IMR-90 (cell line): ENCODE measurements around the gene C10orf105. TPM values are rescaled to one million over a fixed set of nuclear protein-coding genes. Genes with fewer than 3 reads are reported as not detected.

Experiments
- ATAC-seq: fragments of 200-7000 bp; cut with Tn5 transposase; 2 replicates; pipeline ENCODE4 v1.9.1; 2020; ENCODE audit warnings: low read depth, mild to moderate bottlenecking, moderate library complexity
- BruUV-seq: library from RNA; stranded (reverse); fragments of 400-500 nt; replicated peaks from 2 replicates; lab custom pipeline; 2021; lab: Mats Ljungman, UMichigan
- CTCF ChIA-PET: fragments of 300-600 bp; formaldehyde crosslinking; extraction: SDS; loops from one replicate; lab custom pipeline; 2021; ENCODE audit warnings: antibody characterized with exemption; lab: Yijun Ruan, JAX
- POLR2A ChIA-PET: fragments of 300-600 bp; sonication (Branson Sonifier 250); formaldehyde crosslinking; loops from one replicate; lab custom pipeline; 2022; ENCODE audit warnings: antibody characterized with exemption; ENCODE audit not compliant: unreplicated experiment; lab: Charles Lee
- DNase-seq: peaks from one replicate; pipeline ENCODE4 v3.0.0; 2013
- H2AFZ ChIP-seq: replicated peaks from 2 replicates; pipeline ENCODE3; 2013; ENCODE audit warnings: low read length, mild to moderate bottlenecking; ENCODE audit not compliant: poor library complexity
- H2AK5ac ChIP-seq: 2 replicates; pipeline ENCODE4 v1.6.1; 2013; ENCODE audit warnings: low read depth, low read length, inconsistent platforms
- H2AK9ac ChIP-seq: replicated peaks from 2 replicates; pipeline ENCODE3; 2013; ENCODE audit warnings: mild to moderate bottlenecking, low read depth, low read length, moderate library complexity; ENCODE audit not compliant: poor library complexity
- H2BK120ac ChIP-seq: 2 replicates; pipeline ENCODE4 v1.6.1; 2013; ENCODE audit warnings: low read depth, low read length, inconsistent platforms
- H2BK15ac ChIP-seq: 3 replicates; pipeline ENCODE4 v1.6.1; 2013; ENCODE audit warnings: low read depth, low read length, inconsistent platforms
- H2BK20ac ChIP-seq: 2 replicates; pipeline ENCODE4 v1.6.1; 2013; ENCODE audit warnings: low read depth, mild to moderate bottlenecking, inconsistent platforms, low read length, moderate library complexity
- H2BK5ac ChIP-seq: 2 replicates; pipeline ENCODE4 v1.6.1; 2013; ENCODE audit warnings: mild to moderate bottlenecking, low read depth, low read length, inconsistent platforms; ENCODE audit not compliant: poor library complexity, severe bottlenecking
- H3K14ac ChIP-seq: replicated peaks from 2 replicates; pipeline ENCODE4 v1.6.1; 2013; ENCODE audit warnings: low read depth, low read length, inconsistent platforms
- H3K18ac ChIP-seq: 2 replicates; pipeline ENCODE4 v1.6.1; 2013; ENCODE audit warnings: low read depth, low read length, control low read depth
- H3K23ac ChIP-seq: 2 replicates; pipeline ENCODE4 v1.6.1; 2013; ENCODE audit warnings: low read depth, low read length, inconsistent platforms
- H3K27ac ChIP-seq: 2 replicates; pipeline ENCODE4 v1.5.1; 2013; ENCODE audit warnings: mild to moderate bottlenecking, control low read depth, low read length; ENCODE audit not compliant: insufficient read depth
- H3K27me3 ChIP-seq: 2 replicates; pipeline ENCODE4 v1.6.1; 2013; ENCODE audit warnings: low read length; ENCODE audit not compliant: control insufficient read depth, insufficient read depth
- H3K36me3 ChIP-seq: 2 replicates; pipeline ENCODE4 v1.6.1; 2013; ENCODE audit warnings: low read length, mixed read lengths; ENCODE audit not compliant: control insufficient read depth, insufficient read depth
- H3K4ac ChIP-seq: 2 replicates; pipeline ENCODE4 v1.6.1; 2013; ENCODE audit warnings: low read depth, low read length, inconsistent platforms
- H3K4me1 ChIP-seq: 2 replicates; pipeline ENCODE4 v1.6.1; 2013; ENCODE audit warnings: low read length, mixed read lengths; ENCODE audit not compliant: control insufficient read depth, insufficient read depth
- H3K4me2 ChIP-seq: 2 replicates; pipeline ENCODE4 v1.6.1; 2013; ENCODE audit warnings: low read depth, mild to moderate bottlenecking, control low read depth, low read length, moderate library complexity
- H3K4me3 ChIP-seq: 2 replicates; pipeline ENCODE4 v1.5.1; 2013; ENCODE audit warnings: low read depth, mild to moderate bottlenecking, control low read depth, low read length, moderate library complexity; ENCODE audit not compliant: insufficient read depth
- H3K56ac ChIP-seq: 2 replicates; pipeline ENCODE4 v1.6.1; 2013; ENCODE audit warnings: low read length, inconsistent platforms; ENCODE audit not compliant: insufficient read depth; ENCODE audit errors: extremely low read depth
- H3K79me1 ChIP-seq, 2 experiments: 2 replicates each; pipeline ENCODE4 v1.6.1; 2013; ENCODE audit warnings: low read length in 2 of 2, inconsistent platforms in 1 of 2, low read depth in 1 of 2
- H3K9ac ChIP-seq: 2 replicates; pipeline ENCODE4 v1.6.1; 2013; ENCODE audit warnings: low read depth, low read length, control low read depth
- H3K9me1 ChIP-seq: 2 replicates; pipeline ENCODE4 v1.6.1; 2013; ENCODE audit warnings: low read length, inconsistent platforms; ENCODE audit not compliant: insufficient read depth
- H3K9me3 ChIP-seq: 2 replicates; pipeline ENCODE4 v1.6.1; 2013; ENCODE audit warnings: low read length; ENCODE audit not compliant: control insufficient read depth, insufficient read depth
- H4K20me1 ChIP-seq: 2 replicates; pipeline ENCODE4 v1.6.1; 2013; ENCODE audit warnings: low read length, inconsistent platforms; ENCODE audit not compliant: insufficient read depth
- H4K5ac ChIP-seq: 2 replicates; pipeline ENCODE4 v1.6.1; 2013; ENCODE audit warnings: mild to moderate bottlenecking, low read depth, low read length, control low read depth
- H4K8ac ChIP-seq, 2 experiments: 2 replicates each; pipeline ENCODE4 v1.6.1; 2013; ENCODE audit warnings: low read depth in 2 of 2, low read length in 2 of 2, control low read depth in 1 of 2, inconsistent platforms in 1 of 2
- H4K91ac ChIP-seq: 2 replicates; pipeline ENCODE4 v1.6.1; 2013; ENCODE audit warnings: low read depth, low read length, inconsistent platforms; ENCODE audit not compliant: insufficient read depth
- BHLHE40 ChIP-seq: fragments of 150-350 bp; IDR thresholded peaks from 2 replicates; pipeline ENCODE4 v1.6.1; 2016; ENCODE audit warnings: mild to moderate bottlenecking, low read depth, low read length
- CEBPB ChIP-seq: IDR thresholded peaks from 2 replicates; pipeline ENCODE4 v1.6.1; 2012; ENCODE audit warnings: low read depth, low read length, improper control_type of control experiment
- CHD1 ChIP-seq: IDR thresholded peaks from 2 replicates; pipeline ENCODE4 v1.6.1; 2012; ENCODE audit warnings: low read depth, low read length, improper control_type of control experiment
- FOS ChIP-seq: fragments of 150-350 bp; IDR thresholded peaks from 2 replicates; pipeline ENCODE4 v1.6.1; 2016; ENCODE audit warnings: low read depth, low read length
- MAFK ChIP-seq: IDR thresholded peaks from 2 replicates; pipeline ENCODE4 v1.6.1; 2012; ENCODE audit warnings: low read depth, low read length, improper control_type of control experiment
- MAZ ChIP-seq: IDR thresholded peaks from 2 replicates; pipeline ENCODE4 v1.6.1; 2012; ENCODE audit warnings: low read depth, mild to moderate bottlenecking, low read length, improper control_type of control experiment, moderate library complexity, borderline replicate concordance
- MXI1 ChIP-seq: IDR thresholded peaks from 2 replicates; pipeline ENCODE4 v1.6.1; 2012; ENCODE audit warnings: low read depth, mild to moderate bottlenecking, low read length, moderate library complexity, borderline replicate concordance
- NFE2L2 ChIP-seq: fragments of 150-350 bp; IDR thresholded peaks from 2 replicates; pipeline ENCODE4 v1.6.1; 2016; ENCODE audit warnings: low read depth, mild to moderate bottlenecking, low read length
- POLR2A ChIP-seq: IDR thresholded peaks from 2 replicates; pipeline ENCODE4 v1.6.1; 2012; ENCODE audit warnings: mild to moderate bottlenecking, low read depth, low read length
- RAD21 ChIP-seq: IDR thresholded peaks from 2 replicates; pipeline ENCODE4 v1.6.1; 2012; ENCODE audit warnings: low read length, improper control_type of control experiment
- RCOR1 ChIP-seq: IDR thresholded peaks from 2 replicates; pipeline ENCODE4 v1.6.1; 2012; ENCODE audit warnings: mild to moderate bottlenecking, low read length, improper control_type of control experiment; ENCODE audit not compliant: insufficient replicate concordance
- RFX5 ChIP-seq: IDR thresholded peaks from 2 replicates; pipeline ENCODE4 v1.8.0; 2012; ENCODE audit warnings: low read depth, mild to moderate bottlenecking, low read length, moderate library complexity
- SMC3 ChIP-seq: fragments of 150-350 bp; IDR thresholded peaks from 2 replicates; pipeline ENCODE4 v1.6.1; 2016; ENCODE audit warnings: low read depth, mild to moderate bottlenecking, antibody characterized with exemption, low read length, moderate library complexity
- WGBS, 2 experiments: methylation state at CpG; one replicate each; pipeline versions ENCODE4 v1.1.5 to v1.1.7; 2013; ENCODE audit warnings: missing lambda C conversion rate in 2 of 2; ENCODE audit not compliant: insufficient read length in 1 of 2; ENCODE audit errors: extremely low coverage in 2 of 2; 5-methylcytosine and 5-hydroxymethylcytosine counted together
- dilution Hi-C: fragments of 300-500 bp; cut with HindIII; formaldehyde crosslinking; loops from one replicate; pipeline ENCODE4 v1.14.3; 2018; ENCODE audit warnings: low sequenced_read_pairs; ENCODE audit not compliant: unreplicated experiment
- in situ Hi-C: fragments of 300-500 bp; cut with MboI; formaldehyde crosslinking; loops from 3 replicates; pipeline ENCODE4 v1.14.3; 2019; ENCODE audit warnings: low sequenced_read_pairs, inconsistent platforms, mixed read lengths
- intact Hi-C: fragments of 100-400 bp; cut with micrococcal nuclease; formaldehyde crosslinking; loops from 2 replicates; pipeline ENCODE4 v1.10.0; 2022
- polyA plus RNA-seq, 3 experiments: library from polyadenylated mRNA; depleted of rRNA; stranded (reverse); fragments of >200 nt; gene quantifications; 2 replicates each; pipeline ENCODE4 v1.2.3, GENCODE V29; 2012; ENCODE audit warnings: low replicate concordance in 1 of 3
- total RNA-seq: library from RNA; depleted of rRNA; stranded (reverse); fragments of >200 nt; gene quantifications from 2 replicates; pipeline ENCODE4 v1.2.3, GENCODE V29; 2012
- TF ChIP-seq, protein P1 (sequence below): conservative IDR thresholded peaks from 2 replicates; pipeline ENCODE4 v1.5.1; 2012; ENCODE audit warnings: mild to moderate bottlenecking, low read depth, low read length, improper control_type of control experiment
- TF ChIP-seq, protein P2 (sequence below): fragments of 150-350 bp; IDR thresholded peaks from 2 replicates; pipeline ENCODE4 v1.6.1; 2017; ENCODE audit warnings: mild to moderate bottlenecking, antibody characterized with exemption, low read length, low read depth
- TF ChIP-seq, protein P3 (sequence below): fragments of 150-350 bp; IDR thresholded peaks from 2 replicates; pipeline ENCODE4 v1.6.1; 2016; ENCODE audit warnings: low read depth, mild to moderate bottlenecking, low read length, moderate library complexity, borderline replicate concordance

The C10orf105 gene
- total and polyA plus RNA-seq, 2 of the 4 experiments (the other 2 are of a cell fraction): under 0.01 TPM; not detected in 1

DNA sequence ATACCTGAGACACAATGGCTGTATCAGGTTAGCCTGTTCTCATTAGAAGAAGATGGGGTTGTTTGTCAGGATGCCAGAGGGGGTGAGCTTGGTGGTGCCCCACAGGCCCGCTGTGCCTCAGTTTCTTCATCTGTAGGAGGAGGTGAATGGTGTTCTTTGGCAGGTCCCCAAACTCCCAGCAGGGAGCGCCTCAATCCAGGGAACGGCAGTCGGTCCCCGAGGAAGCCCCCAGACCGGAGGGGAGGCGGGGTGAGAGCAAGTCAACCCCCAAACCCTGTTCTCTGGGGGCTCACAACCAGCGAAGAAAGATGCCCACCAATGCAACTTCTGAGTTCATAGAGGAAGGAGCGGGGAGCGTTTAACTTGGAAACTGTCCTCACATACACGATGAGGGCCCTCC is 16.0 kb downstream of the C10orf105 start:
- Histone ChIP-seq H3K4me2 (no peak overlapping the region), H3K9ac (no peak overlapping the region), H3K79me1 (no peaks in the 10 kb centered on the region), H3K36me3 (no peaks in the 10 kb centered on the region), H4K91ac (no peak overlapping the region), H4K5ac (no peak overlapping the region), H3K27ac (no peak overlapping the region), H3K56ac (no peak overlapping the region), H4K8ac (no peak overlapping the region), H3K4me3 (no peak overlapping the region), H3K9me3 (peaks cover 2% of the 10 kb centered on the region; the same call in 1 of the 2 replicates), H3K9me1 (no peaks in the 10 kb centered on the region), H4K20me1 (no peaks in the 10 kb centered on the region), H2AFZ (no peak overlapping the region), H2BK5ac (no peak overlapping the region), H2BK15ac (no peak overlapping the region), H3K27me3 (peaks cover 67% of the 10 kb centered on the region), H2BK20ac (no peak overlapping the region), H3K23ac (no peak overlapping the region), H3K18ac (no peak overlapping the region), H2BK120ac (no peak overlapping the region), H3K14ac (no peak overlapping the region), H3K4me1 (no peaks in the 10 kb centered on the region), H3K4ac (no peak overlapping the region), H2AK9ac (no peak overlapping the region), H2AK5ac (no peak overlapping the region)
- dilution Hi-C loops (no loop called here), intact Hi-C loops (no loop called here), in situ Hi-C loops (no loop called here)
- DNase-seq (no peak), ATAC-seq (no peak)
- ChIA-PET POLR2A (no interaction called here), CTCF (no interaction called here)
- WGBS, 2 experiments: no CpG with 5 or more reads among the region's 11 CpGs
- TF ChIP-seq FOS (no peak), RCOR1 (no peak), RFX5 (no peak), MAZ (no peak), SMC3 (no peak), NFE2L2 (no peak), POLR2A (no peak), BHLHE40 (no peak), RAD21 (no peak), CHD1 (no peak), CEBPB (no peak), MXI1 (no peak), MAFK (no peak)
- TF ChIP-seq, protein P1, sequence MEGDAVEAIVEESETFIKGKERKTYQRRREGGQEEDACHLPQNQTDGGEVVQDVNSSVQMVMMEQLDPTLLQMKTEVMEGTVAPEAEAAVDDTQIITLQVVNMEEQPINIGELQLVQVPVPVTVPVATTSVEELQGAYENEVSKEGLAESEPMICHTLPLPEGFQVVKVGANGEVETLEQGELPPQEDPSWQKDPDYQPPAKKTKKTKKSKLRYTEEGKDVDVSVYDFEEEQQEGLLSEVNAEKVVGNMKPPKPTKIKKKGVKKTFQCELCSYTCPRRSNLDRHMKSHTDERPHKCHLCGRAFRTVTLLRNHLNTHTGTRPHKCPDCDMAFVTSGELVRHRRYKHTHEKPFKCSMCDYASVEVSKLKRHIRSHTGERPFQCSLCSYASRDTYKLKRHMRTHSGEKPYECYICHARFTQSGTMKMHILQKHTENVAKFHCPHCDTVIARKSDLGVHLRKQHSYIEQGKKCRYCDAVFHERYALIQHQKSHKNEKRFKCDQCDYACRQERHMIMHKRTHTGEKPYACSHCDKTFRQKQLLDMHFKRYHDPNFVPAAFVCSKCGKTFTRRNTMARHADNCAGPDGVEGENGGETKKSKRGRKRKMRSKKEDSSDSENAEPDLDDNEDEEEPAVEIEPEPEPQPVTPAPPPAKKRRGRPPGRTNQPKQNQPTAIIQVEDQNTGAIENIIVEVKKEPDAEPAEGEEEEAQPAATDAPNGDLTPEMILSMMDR: no peak
- TF ChIP-seq, protein P2, sequence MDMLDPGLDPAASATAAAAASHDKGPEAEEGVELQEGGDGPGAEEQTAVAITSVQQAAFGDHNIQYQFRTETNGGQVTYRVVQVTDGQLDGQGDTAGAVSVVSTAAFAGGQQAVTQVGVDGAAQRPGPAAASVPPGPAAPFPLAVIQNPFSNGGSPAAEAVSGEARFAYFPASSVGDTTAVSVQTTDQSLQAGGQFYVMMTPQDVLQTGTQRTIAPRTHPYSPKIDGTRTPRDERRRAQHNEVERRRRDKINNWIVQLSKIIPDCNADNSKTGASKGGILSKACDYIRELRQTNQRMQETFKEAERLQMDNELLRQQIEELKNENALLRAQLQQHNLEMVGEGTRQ: no peak
- TF ChIP-seq, protein P3, sequence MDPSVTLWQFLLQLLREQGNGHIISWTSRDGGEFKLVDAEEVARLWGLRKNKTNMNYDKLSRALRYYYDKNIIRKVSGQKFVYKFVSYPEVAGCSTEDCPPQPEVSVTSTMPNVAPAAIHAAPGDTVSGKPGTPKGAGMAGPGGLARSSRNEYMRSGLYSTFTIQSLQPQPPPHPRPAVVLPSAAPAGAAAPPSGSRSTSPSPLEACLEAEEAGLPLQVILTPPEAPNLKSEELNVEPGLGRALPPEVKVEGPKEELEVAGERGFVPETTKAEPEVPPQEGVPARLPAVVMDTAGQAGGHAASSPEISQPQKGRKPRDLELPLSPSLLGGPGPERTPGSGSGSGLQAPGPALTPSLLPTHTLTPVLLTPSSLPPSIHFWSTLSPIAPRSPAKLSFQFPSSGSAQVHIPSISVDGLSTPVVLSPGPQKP: no peak
- no TSS peak for BruUV-seq
